Ascending aorta (tissue), 2 donors: Measurements from ENCODE around the gene HS6ST1. TPM values are rescaled to one million over a fixed set of nuclear protein-coding genes. Genes with fewer than 3 reads are reported as not detected.

Source experiments
- DNase-seq, 2 donors: peaks; one replicate each; pipeline ENCODE4 v3.0.0-alpha.2; 2019; ENCODE audit warnings: low spot score in 2 of 2
- H3K27ac ChIP-seq, 2 donors: fragments of 200-600 bp; sonication (generic); one replicate each; pipeline ENCODE4 v1.5.1; 2016 to 2017; ENCODE audit warnings: mild to moderate bottlenecking in 1 of 2
- H3K27me3 ChIP-seq: fragments of 200-600 bp; sonication (generic); one replicate; pipeline ENCODE4 v1.5.1; 2017
- H3K36me3 ChIP-seq, 2 donors: fragments of 200-600 bp; sonication (generic); one replicate each; pipeline ENCODE4 v1.5.1; 2016
- H3K4me1 ChIP-seq, 2 donors: fragments of 200-600 bp; sonication (generic); one replicate each; pipeline ENCODE4 v1.5.1; 2016 to 2017; ENCODE audit warnings: mild to moderate bottlenecking in 1 of 2
- H3K4me3 ChIP-seq, 2 donors: fragments of 200-600 bp; sonication (generic); one replicate each; pipeline ENCODE4 v1.5.1; 2016 to 2017; ENCODE audit warnings: mild to moderate bottlenecking in 1 of 2
- H3K9me3 ChIP-seq, 2 donors: fragments of 200-600 bp; sonication (generic); one replicate each; pipeline ENCODE4 v1.5.1; 2016
- CTCF ChIP-seq, 3 experiments: fragments of 200-600 bp in 2 of 3; fragments of 450-650 bp in 1 of 3; sonication (generic) in 2 of 3; IDR thresholded peaks; one replicate each; pipeline ENCODE4 v1.5.1; 2016 to 2019; ENCODE audit warnings: antibody characterized with exemption in 3 of 3, mild to moderate bottlenecking in 1 of 3, moderate library complexity in 1 of 3
- intact Hi-C: fragments of 100-400 bp; cut with DNase I; formaldehyde crosslinking; loops from one replicate; pipeline ENCODE4 v1.15.1; 2023
- total RNA-seq: library from RNA; depleted of rRNA; stranded (reverse); fragments of >200 nt; gene quantifications from one replicate; pipeline ENCODE4 v1.1.0, GENCODE V29; 2016

Gene HS6ST1
- total RNA-seq, 1 donor from 2014 or later: 42.7 TPM

- intact Hi-C loops: no loop called here
- Histone ChIP-seq H3K27me3 (no peaks in the 10 kb centered on the region), H3K4me1 (no peaks in the 10 kb centered on the region), H3K9me3 (no peaks in the 10 kb centered on the region), H3K4me3 (no peak overlapping the region), H3K27ac (no peak overlapping the region), H3K36me3 (peaks cover 0 to 11% of the 10 kb centered on the region in 2 donors)
- no peak for TF ChIP-seq CTCF (IDR thresholded peaks at IDR 0.05)
- no peak for DNase-seq
Measured at GRCh38 chr2:128288781-128289180, 29.9 kb downstream of the HS6ST1 start.

GRCh38 chr2:128287780-128288735, 30.6 kb downstream of the HS6ST1 start:
- intact Hi-C loops: no loop called here
- DNase-seq: no peak
- Histone ChIP-seq H3K36me3 (peaks cover 0 to 11% of the 10 kb centered on the region in 2 donors), H3K4me3 (no peak overlapping the region), H3K27me3 (no peaks in the 10 kb centered on the region), H3K9me3 (no peaks in the 10 kb centered on the region), H3K27ac (no peak overlapping the region), H3K4me1 (no peaks in the 10 kb centered on the region)
- no peak for TF ChIP-seq CTCF (IDR thresholded peaks at IDR 0.05)

- Histone ChIP-seq H3K27me3 (no peaks in the 10 kb centered on the region), H3K4me1 (no peaks in the 10 kb centered on the region), H3K27ac (no peak overlapping the region), H3K4me3 (no peak overlapping the region), H3K9me3 (no peaks in the 10 kb centered on the region), H3K36me3 (peaks cover 0 to 11% of the 10 kb centered on the region in 2 donors)
- intact Hi-C loops: no loop called here
- no peak for DNase-seq
- TF ChIP-seq CTCF (IDR thresholded peaks at IDR 0.05): no peak
Measured at GRCh38 chr2:128286905-128287779, 31.5 kb downstream of the HS6ST1 start.

- intact Hi-C loops: no loop called here
- H3K27ac ChIP-seq: no peak overlapping the region
Measured at GRCh38 chr2:128286011-128286721, 32.5 kb downstream of the HS6ST1 start.

More at GRCh38 chr2:128286011-128286721, 32.5 kb downstream of the HS6ST1 start:
- Histone ChIP-seq H3K36me3 (peaks cover 0 to 11% of the 10 kb centered on the region in 2 donors), H3K9me3 (no peaks in the 10 kb centered on the region), H3K4me1 (no peaks in the 10 kb centered on the region), H3K27me3 (no peaks in the 10 kb centered on the region), H3K4me3 (no peak overlapping the region)
- DNase-seq: no peak
- no peak for TF ChIP-seq CTCF (IDR thresholded peaks at IDR 0.05)
